Tibial nerve (tissue), 3 donors: ENCODE data around the gene CYB561D1.

Source experiments
- POLR2A ChIP-seq, 2 donors: fragments of 450-650 bp; IDR thresholded peaks; one replicate each; pipeline ENCODE4 v1.6.1; 2017; ENCODE audit warnings: antibody characterized with exemption in 2 of 2, mild to moderate bottlenecking in 2 of 2, moderate library complexity in 2 of 2
- TF ChIP-seq, protein P1 (sequence below), 5 experiments: fragments of 200-600 bp in 3 of 5; fragments of 450-650 bp in 2 of 5; sonication (generic) in 3 of 5; IDR thresholded peaks; one replicate each; pipeline ENCODE4 v1.5.1; 2016 to 2019; ENCODE audit warnings: antibody characterized with exemption in 5 of 5, mild to moderate bottlenecking in 3 of 5, moderate library complexity in 2 of 5

- TF ChIP-seq, protein P1, sequence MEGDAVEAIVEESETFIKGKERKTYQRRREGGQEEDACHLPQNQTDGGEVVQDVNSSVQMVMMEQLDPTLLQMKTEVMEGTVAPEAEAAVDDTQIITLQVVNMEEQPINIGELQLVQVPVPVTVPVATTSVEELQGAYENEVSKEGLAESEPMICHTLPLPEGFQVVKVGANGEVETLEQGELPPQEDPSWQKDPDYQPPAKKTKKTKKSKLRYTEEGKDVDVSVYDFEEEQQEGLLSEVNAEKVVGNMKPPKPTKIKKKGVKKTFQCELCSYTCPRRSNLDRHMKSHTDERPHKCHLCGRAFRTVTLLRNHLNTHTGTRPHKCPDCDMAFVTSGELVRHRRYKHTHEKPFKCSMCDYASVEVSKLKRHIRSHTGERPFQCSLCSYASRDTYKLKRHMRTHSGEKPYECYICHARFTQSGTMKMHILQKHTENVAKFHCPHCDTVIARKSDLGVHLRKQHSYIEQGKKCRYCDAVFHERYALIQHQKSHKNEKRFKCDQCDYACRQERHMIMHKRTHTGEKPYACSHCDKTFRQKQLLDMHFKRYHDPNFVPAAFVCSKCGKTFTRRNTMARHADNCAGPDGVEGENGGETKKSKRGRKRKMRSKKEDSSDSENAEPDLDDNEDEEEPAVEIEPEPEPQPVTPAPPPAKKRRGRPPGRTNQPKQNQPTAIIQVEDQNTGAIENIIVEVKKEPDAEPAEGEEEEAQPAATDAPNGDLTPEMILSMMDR (IDR thresholded peaks at IDR 0.05), result no peak
- TF ChIP-seq POLR2A (IDR thresholded peaks at IDR 0.05), result no peak
These were observed 38.0 kb downstream of the CYB561D1 start for GRCh38 chr1:109531826-109532364.
